Measurements from ENCODE around the gene SHC4. TPM values are rescaled to one million over a fixed set of nuclear protein-coding genes. Genes with fewer than 3 reads are reported as not detected.
A peak's percentile ranks its signal among the peaks of the same experiment; 100 is the strongest.

Gene SHC4
- total RNA-seq, 1 experiment from 2014 or later, result 0.63 TPM

- Mint-ChIP-seq H3K4me3 (no peak overlapping the region), H3K27ac (peak overlapping the region; percentile 66; the same call in 1 of the 2 replicates), H3K9me3 (no peaks in the 10 kb centered on the region), H3K4me1 (no peaks in the 10 kb centered on the region), H3K27me3 (ENCODE audit: low read depth) (no peaks in the 10 kb centered on the region), H3K36me3 (peaks cover 34% of the 10 kb centered on the region)
- ChIA-PET CTCF (no interaction called here), POLR2A (no interaction called here)
- no peak for TF ChIP-seq NFATC4 (CRISPR knock-in tag; IDR thresholded peaks at IDR 0.05)
- TF ChIP-seq TCF7 (CRISPR knock-in tag; IDR thresholded peaks at IDR 0.05; ENCODE audit: low read depth), result no peak
- no peak for TF ChIP-seq FOXJ3 (CRISPR knock-in tag; IDR thresholded peaks at IDR 0.05; ENCODE audit: borderline replicate concordance)
- TF ChIP-seq OVOL2 (CRISPR knock-in tag; IDR thresholded peaks at IDR 0.05; ENCODE audit: borderline replicate concordance), result no peak
- no peak for TF ChIP-seq TP53 (CRISPR knock-in tag; IDR thresholded peaks at IDR 0.05)
- no peak for TF ChIP-seq PREB (CRISPR knock-in tag; IDR thresholded peaks at IDR 0.05; ENCODE audit: borderline replicate concordance)
- no peak for TF ChIP-seq ATF3 (CRISPR knock-in tag; conservative IDR thresholded peaks at IDR 0.05)
- TF ChIP-seq ZNF671 (CRISPR knock-in tag; IDR thresholded peaks at IDR 0.05), result no peak
- TF ChIP-seq PRDM15 (CRISPR knock-in tag; IDR thresholded peaks at IDR 0.05), result no peak
- no peak for ATAC-seq
- DNase-seq (ENCODE audit: low spot score), result no peak
These were observed 179.0 kb downstream of the SHC4 start for GRCh38 chr15:48784756-48785155.

GRCh38 chr15:48782911-48783310 is 180.8 kb downstream of the SHC4 start:
- no peaks in the 10 kb centered on the region for H3K27me3 Mint-ChIP-seq (ENCODE audit: low read depth)
- no peak for ATAC-seq
- peaks cover 21% of the 10 kb centered on the region for H3K36me3 Mint-ChIP-seq
- H3K27ac Mint-ChIP-seq, result no peak overlapping the region
- peaks cover 4% of the 10 kb centered on the region; the same call in 1 of the 2 replicates for H3K4me1 Mint-ChIP-seq
- H3K4me3 Mint-ChIP-seq, result no peak overlapping the region
- no peak for DNase-seq (ENCODE audit: low spot score)
- POLR2A ChIA-PET, result no interaction called here
- no peaks in the 10 kb centered on the region for H3K9me3 Mint-ChIP-seq
- CTCF ChIA-PET, result no interaction called here
- TF ChIP-seq ZNF423 (CRISPR knock-in tag; IDR thresholded peaks at IDR 0.05) (no peak), SMAD4 (CRISPR knock-in tag; IDR thresholded peaks at IDR 0.05) (no peak), HMGXB4 (CRISPR knock-in tag; IDR thresholded peaks at IDR 0.05) (no peak), ZNF219 (CRISPR knock-in tag; IDR thresholded peaks at IDR 0.05; ENCODE audit: borderline replicate concordance) (no peak), ZNF416 (CRISPR knock-in tag; IDR thresholded peaks at IDR 0.05) (no peak), AFF4 (CRISPR knock-in tag; IDR thresholded peaks at IDR 0.05; ENCODE audit: borderline replicate concordance) (no peak), NFE2L1 (CRISPR knock-in tag; IDR thresholded peaks at IDR 0.05) (no peak), USF1 (CRISPR knock-in tag; IDR thresholded peaks at IDR 0.05) (no peak), ATF1 (CRISPR knock-in tag; IDR thresholded peaks at IDR 0.05) (no peak), ZNF396 (CRISPR knock-in tag; IDR thresholded peaks at IDR 0.05; ENCODE audit: borderline replicate concordance) (no peak), NR2C2 (CRISPR knock-in tag; IDR thresholded peaks at IDR 0.05) (no peak), MXD4 (CRISPR knock-in tag; IDR thresholded peaks at IDR 0.05; ENCODE audit: borderline replicate concordance) (no peak), NR3C1 (CRISPR knock-in tag; conservative IDR thresholded peaks at IDR 0.05; ENCODE audit: low read depth) (no peak), CREB1 (CRISPR knock-in tag; IDR thresholded peaks at IDR 0.05) (no peak), MLX (CRISPR knock-in tag; IDR thresholded peaks at IDR 0.05) (no peak), JUN (CRISPR knock-in tag; IDR thresholded peaks at IDR 0.05) (no peak), OVOL2 (CRISPR knock-in tag; IDR thresholded peaks at IDR 0.05; ENCODE audit: borderline replicate concordance) (no peak)
